Astrocyte (in vitro differentiated cells and primary cell): ENCODE measurements around the gene KDM2B. TPM values are rescaled to one million over a fixed set of nuclear protein-coding genes. Genes with fewer than 3 reads are reported as not detected.

Experiments
- DNase-seq: peaks from one replicate; pipeline ENCODE4 v3.0.0-alpha.2; 2010; ENCODE audit warnings: low read depth
- FAIRE-seq: peaks from 2 replicates; lab custom pipeline; 2011; peaks lifted over from hg19 to GRCh38; lab: Jason Lieb, UNC
- H2AFZ ChIP-seq: 2 replicates; pipeline ENCODE4 v1.6.0; 2012; ENCODE audit warnings: low read depth, low read length, inconsistent platforms
- H3K27ac ChIP-seq: 2 replicates; pipeline ENCODE4 v1.5.1; 2011; ENCODE audit warnings: low read depth, low read length, inconsistent platforms
- H3K27me3 ChIP-seq: 2 replicates; pipeline ENCODE4 v1.6.0; 2011; ENCODE audit warnings: low read length, inconsistent platforms; ENCODE audit not compliant: insufficient read depth
- H3K36me3 ChIP-seq: 2 replicates; pipeline ENCODE4 v1.5.1; 2011; ENCODE audit warnings: low read length, inconsistent platforms; ENCODE audit not compliant: insufficient read depth
- H3K4me1 ChIP-seq: 2 replicates; pipeline ENCODE4 v1.5.1; 2011; ENCODE audit warnings: low read length, inconsistent platforms; ENCODE audit not compliant: insufficient read depth
- H3K4me2 ChIP-seq: 2 replicates; pipeline ENCODE4 v1.6.0; 2012; ENCODE audit warnings: low read length, inconsistent platforms
- H3K4me3 ChIP-seq: 2 replicates; pipeline ENCODE4 v1.5.1; 2011; ENCODE audit warnings: low read depth, mild to moderate bottlenecking, low read length, inconsistent platforms; ENCODE audit not compliant: insufficient read depth
- H3K79me2 ChIP-seq: 2 replicates; pipeline ENCODE4 v1.6.0; 2012; ENCODE audit warnings: mild to moderate bottlenecking, low read length, inconsistent platforms; ENCODE audit not compliant: insufficient read depth
- H3K9ac ChIP-seq: 2 replicates; pipeline ENCODE4 v1.6.0; 2012; ENCODE audit warnings: mild to moderate bottlenecking, low read length, inconsistent platforms
- H3K9me3 ChIP-seq: 2 replicates; pipeline ENCODE4 v1.5.1; 2012; ENCODE audit warnings: low read depth, mild to moderate bottlenecking, low read length, inconsistent platforms; ENCODE audit not compliant: insufficient read depth
- H4K20me1 ChIP-seq: 2 replicates; pipeline ENCODE4 v1.6.0; 2012; ENCODE audit warnings: low read length, inconsistent platforms; ENCODE audit not compliant: insufficient read depth
- H3K27ac Mint-ChIP-seq: one replicate; pipeline ENCODE4 v1.8.0; 2021; ENCODE audit warnings: mild to moderate bottlenecking, mixed read lengths; ENCODE audit not compliant: unreplicated experiment
- H3K27me3 Mint-ChIP-seq: one replicate; pipeline ENCODE4 v1.8.0; 2021; ENCODE audit warnings: low read depth, mixed read lengths; ENCODE audit not compliant: unreplicated experiment
- H3K36me3 Mint-ChIP-seq: one replicate; pipeline ENCODE4 v1.8.0; 2021; ENCODE audit warnings: low read depth, mixed read lengths; ENCODE audit not compliant: unreplicated experiment
- H3K4me1 Mint-ChIP-seq: one replicate; pipeline ENCODE4 v1.8.0; 2021; ENCODE audit warnings: low read depth, mixed read lengths; ENCODE audit not compliant: unreplicated experiment
- H3K4me3 Mint-ChIP-seq: one replicate; pipeline ENCODE4 v1.8.0; 2021; ENCODE audit warnings: mild to moderate bottlenecking, moderate library complexity, mixed read lengths; ENCODE audit not compliant: unreplicated experiment
- H3K9me3 Mint-ChIP-seq: one replicate; pipeline ENCODE4 v1.8.0; 2021; ENCODE audit warnings: mild to moderate bottlenecking, mixed read lengths; ENCODE audit not compliant: unreplicated experiment
- CTCF ChIP-seq: IDR thresholded peaks from 2 replicates; pipeline ENCODE4 v1.5.1; 2011; ENCODE audit warnings: low read depth, mild to moderate bottlenecking, inconsistent platforms, low read length, moderate library complexity; ENCODE audit not compliant: insufficient read depth
- EZH2 ChIP-seq: IDR thresholded peaks from 2 replicates; pipeline ENCODE4 v1.6.1; 2012; ENCODE audit warnings: mild to moderate bottlenecking, low read length, inconsistent platforms; ENCODE audit not compliant: insufficient read depth
- total RNA-seq: library from RNA; stranded (reverse); gene quantifications from 2 replicates; pipeline ENCODE4 v1.2.1, GENCODE V29; 2021

The KDM2B gene
- total RNA-seq, 1 donor from 2014 or later, result 23.4 TPM

- no peaks in the 10 kb centered on the region for H3K9me3 Mint-ChIP-seq
- Histone ChIP-seq H3K4me3 (no peak overlapping the region), H3K27ac (no peak overlapping the region), H3K4me1 (no peaks in the 10 kb centered on the region), H3K36me3 (no peaks in the 10 kb centered on the region), H3K9ac (no peak overlapping the region), H3K4me2 (no peak overlapping the region), H3K27me3 (no peaks in the 10 kb centered on the region), H3K9me3 (no peaks in the 10 kb centered on the region), H4K20me1 (no peaks in the 10 kb centered on the region), H3K79me2 (no peaks in the 10 kb centered on the region), H2AFZ (no peak overlapping the region)
- H3K4me3 Mint-ChIP-seq, result no peak overlapping the region
- H3K27me3 Mint-ChIP-seq, result no peaks in the 10 kb centered on the region
- peaks cover 9% of the 10 kb centered on the region for H3K4me1 Mint-ChIP-seq
- no peak for FAIRE-seq
- TF ChIP-seq CTCF (no peak), EZH2 (no peak)
- peaks cover 13% of the 10 kb centered on the region for H3K36me3 Mint-ChIP-seq
- no peak for DNase-seq
- no peak overlapping the region for H3K27ac Mint-ChIP-seq
Observed at GRCh38 chr12:121507984-121508383, 72.8 kb downstream of the KDM2B start.

GRCh38 chr12:121507245-121507644, 73.6 kb downstream of the KDM2B start:
- DNase-seq, result no peak
- Histone ChIP-seq H4K20me1 (no peaks in the 10 kb centered on the region), H3K36me3 (no peaks in the 10 kb centered on the region), H3K4me3 (no peak overlapping the region), H3K27ac (no peak overlapping the region), H3K4me2 (no peak overlapping the region), H3K79me2 (no peaks in the 10 kb centered on the region), H3K9me3 (no peaks in the 10 kb centered on the region), H3K4me1 (no peaks in the 10 kb centered on the region), H2AFZ (no peak overlapping the region), H3K9ac (no peak overlapping the region), H3K27me3 (no peaks in the 10 kb centered on the region)
- no peak overlapping the region for H3K4me3 Mint-ChIP-seq
- no peak for FAIRE-seq
- no peak overlapping the region for H3K27ac Mint-ChIP-seq
- no peak for TF ChIP-seq CTCF
- TF ChIP-seq EZH2, result no peak
- H3K4me1 Mint-ChIP-seq, result peaks cover 7% of the 10 kb centered on the region
- H3K36me3 Mint-ChIP-seq, result peaks cover 13% of the 10 kb centered on the region
- no peaks in the 10 kb centered on the region for H3K9me3 Mint-ChIP-seq
- no peaks in the 10 kb centered on the region for H3K27me3 Mint-ChIP-seq

- Histone ChIP-seq H3K27me3 (no peaks in the 10 kb centered on the region), H3K4me2 (no peak overlapping the region), H3K9me3 (no peaks in the 10 kb centered on the region), H3K27ac (no peak overlapping the region), H3K4me1 (no peaks in the 10 kb centered on the region), H3K79me2 (no peaks in the 10 kb centered on the region), H3K4me3 (no peak overlapping the region), H3K36me3 (no peaks in the 10 kb centered on the region), H3K9ac (no peak overlapping the region), H2AFZ (no peak overlapping the region), H4K20me1 (no peaks in the 10 kb centered on the region)
- no peak overlapping the region for H3K4me3 Mint-ChIP-seq
- peaks cover 12% of the 10 kb centered on the region for H3K36me3 Mint-ChIP-seq
- TF ChIP-seq CTCF (no peak), EZH2 (no peak)
- peaks cover 5% of the 10 kb centered on the region for H3K4me1 Mint-ChIP-seq
- FAIRE-seq, result no peak
- DNase-seq, result peak; percentile 22
- H3K9me3 Mint-ChIP-seq, result no peaks in the 10 kb centered on the region
- no peaks in the 10 kb centered on the region for H3K27me3 Mint-ChIP-seq
- no peak overlapping the region for H3K27ac Mint-ChIP-seq
Observed at GRCh38 chr12:121505513-121505912, 75.3 kb downstream of the KDM2B start.
